Progenitor cell of endocrine pancreas (in vitro differentiated cells): ENCODE data around the gene HNRNPA0. TPM values are rescaled to one million over a fixed set of nuclear protein-coding genes. Genes with fewer than 3 reads are reported as not detected.
A peak's percentile ranks its signal among the peaks of the same experiment; 100 is the strongest.

ENCODE experiments used
- DNase-seq: peaks from one replicate; pipeline ENCODE4 v3.0.0; 2021; ENCODE audit warnings: low spot score; ENCODE audit not compliant: unreplicated experiment
- H3K27ac Mint-ChIP-seq: 2 replicates; pipeline ENCODE4 v1.8.0; 2021; ENCODE audit warnings: mild to moderate bottlenecking, moderate library complexity, mixed read lengths
- H3K27me3 Mint-ChIP-seq: 2 replicates; pipeline ENCODE4 v1.8.0; 2021; ENCODE audit warnings: mixed read lengths
- H3K36me3 Mint-ChIP-seq: 2 replicates; pipeline ENCODE4 v1.8.0; 2022; ENCODE audit warnings: mixed read lengths; ENCODE audit not compliant: insufficient read depth
- H3K4me1 Mint-ChIP-seq: 2 replicates; pipeline ENCODE4 v1.8.0; 2021; ENCODE audit warnings: low read depth, mixed read lengths
- H3K4me3 Mint-ChIP-seq: 2 replicates; pipeline ENCODE4 v1.8.0; 2021; ENCODE audit warnings: low read depth, mild to moderate bottlenecking, moderate library complexity, mixed read lengths
- H3K9me3 Mint-ChIP-seq: 2 replicates; pipeline ENCODE4 v1.8.0; 2021; ENCODE audit warnings: low read depth, mixed read lengths
- CTCF ChIP-seq: fragments of 200-600 bp; sonication (generic); IDR thresholded peaks from one replicate; pipeline ENCODE4 v1.5.0; 2021; ENCODE audit warnings: antibody characterized with exemption, mild to moderate bottlenecking; ENCODE audit not compliant: unreplicated experiment
- total RNA-seq: library from RNA; stranded (reverse); gene quantifications from 2 replicates; pipeline ENCODE4 v1.2.1, GENCODE V29; 2021

The HNRNPA0 gene
- total RNA-seq, 1 donor from 2014 or later = 82.6 TPM

GRCh38 chr5:137712139-137712667 is 42.0 kb downstream of the HNRNPA0 start:
- H3K4me1 Mint-ChIP-seq = no peaks in the 10 kb centered on the region
- peaks cover 42% of the 10 kb centered on the region for H3K36me3 Mint-ChIP-seq
- H3K27me3 Mint-ChIP-seq = no peaks in the 10 kb centered on the region
- TF ChIP-seq CTCF = no peak
- H3K4me3 Mint-ChIP-seq = no peak overlapping the region
- no peak for DNase-seq
- peaks cover 19% of the 10 kb centered on the region for H3K9me3 Mint-ChIP-seq
- H3K27ac Mint-ChIP-seq = no peak overlapping the region

DNA sequence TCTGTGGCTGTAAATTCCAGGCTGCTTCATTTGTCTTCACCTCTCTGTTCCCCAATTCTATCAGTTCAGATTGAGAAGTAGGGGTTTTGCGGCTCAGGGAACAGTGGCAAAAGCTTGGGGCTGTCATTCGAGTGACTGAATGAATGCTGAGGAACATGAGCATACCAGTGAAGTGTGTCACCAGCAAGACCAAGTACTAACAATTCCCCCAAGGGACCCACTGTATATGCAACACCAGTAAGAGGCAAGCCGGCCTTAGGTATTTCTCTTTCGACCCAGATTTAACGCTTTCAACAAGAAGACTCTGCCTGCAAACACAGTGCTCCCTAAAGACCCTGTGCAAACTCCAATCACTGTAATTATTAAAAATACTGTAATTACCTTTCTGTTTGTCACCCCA is 44.1 kb downstream of the HNRNPA0 start:
- TF ChIP-seq CTCF = no peak
- no peaks in the 10 kb centered on the region for H3K4me1 Mint-ChIP-seq
- H3K9me3 Mint-ChIP-seq = peaks cover 19% of the 10 kb centered on the region
- no peak for DNase-seq
- no peaks in the 10 kb centered on the region for H3K27me3 Mint-ChIP-seq
- peaks cover 44% of the 10 kb centered on the region for H3K36me3 Mint-ChIP-seq
- H3K27ac Mint-ChIP-seq = no peak overlapping the region
- no peak overlapping the region for H3K4me3 Mint-ChIP-seq

GRCh38 chr5:137708796-137709559 is 45.2 kb downstream of the HNRNPA0 start:
- Mint-ChIP-seq H3K27me3 (no peaks in the 10 kb centered on the region), H3K36me3 (peaks cover 34% of the 10 kb centered on the region), H3K27ac (peak overlapping the region; percentile 65), H3K9me3 (peaks cover 12% of the 10 kb centered on the region), H3K4me1 (no peaks in the 10 kb centered on the region), H3K4me3 (no peak overlapping the region)
- TF ChIP-seq CTCF = no peak
- DNase-seq = no peak

DNA sequence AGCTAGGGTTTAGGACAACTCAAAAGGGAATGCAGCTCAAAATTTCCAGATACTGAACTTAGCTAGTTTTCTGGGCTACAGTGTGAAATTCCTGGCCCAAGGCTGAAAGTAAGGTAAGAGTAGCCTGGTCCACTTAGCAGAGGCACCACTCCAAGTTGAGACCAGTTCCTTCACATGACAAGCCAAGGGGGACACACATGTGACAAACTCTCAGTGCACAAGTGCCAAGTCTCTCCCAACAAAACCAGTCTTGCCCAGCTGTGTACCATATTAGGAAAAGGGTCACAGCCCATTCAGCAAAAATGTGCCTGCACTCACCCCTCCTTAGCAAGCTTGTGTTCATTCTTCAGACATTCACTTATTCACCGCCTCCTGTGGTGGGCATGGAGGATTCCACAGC is 46.1 kb downstream of the HNRNPA0 start:
- peaks cover 7% of the 10 kb centered on the region for H3K9me3 Mint-ChIP-seq
- H3K27me3 Mint-ChIP-seq = no peaks in the 10 kb centered on the region
- H3K27ac Mint-ChIP-seq = no peak overlapping the region
- no peaks in the 10 kb centered on the region for H3K4me1 Mint-ChIP-seq
- H3K36me3 Mint-ChIP-seq = peaks cover 31% of the 10 kb centered on the region
- H3K4me3 Mint-ChIP-seq = no peak overlapping the region
- no peak for DNase-seq
- TF ChIP-seq CTCF = no peak

DNA sequence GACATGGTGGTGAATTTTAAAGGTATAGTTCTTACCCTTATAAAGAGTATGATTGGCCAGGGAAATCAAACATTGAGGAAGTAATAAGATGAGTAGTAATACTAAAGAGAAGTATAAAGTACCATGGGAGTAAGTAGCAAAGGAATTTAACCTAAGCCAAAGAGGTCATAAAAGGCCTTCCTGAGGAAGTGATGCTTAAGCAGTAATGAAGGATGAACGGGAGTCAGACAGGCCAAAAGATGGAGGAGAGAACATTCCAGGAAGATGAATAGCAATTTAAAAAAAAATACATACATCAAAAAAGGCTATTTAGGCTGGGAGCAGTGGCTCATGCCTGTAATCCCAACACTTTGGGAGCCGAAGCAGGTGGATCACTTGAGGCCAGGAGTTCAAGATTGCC is 47.3 kb downstream of the HNRNPA0 start:
- Mint-ChIP-seq H3K27ac (no peak overlapping the region), H3K27me3 (no peaks in the 10 kb centered on the region), H3K4me1 (no peaks in the 10 kb centered on the region), H3K4me3 (no peak overlapping the region), H3K9me3 (no peaks in the 10 kb centered on the region), H3K36me3 (peaks cover 28% of the 10 kb centered on the region)
- DNase-seq = no peak
- TF ChIP-seq CTCF = no peak
